Measurements from ENCODE around the gene DDX27. TPM values are rescaled to one million over a fixed set of nuclear protein-coding genes. Genes with fewer than 3 reads are reported as not detected.

The DDX27 gene
- total and polyA plus RNA-seq, 2 of the 13 experiments (the other 11 are each of a cell fraction or from before 2014, with no cell fraction given): 42.6 to 72.8 TPM

DNA sequence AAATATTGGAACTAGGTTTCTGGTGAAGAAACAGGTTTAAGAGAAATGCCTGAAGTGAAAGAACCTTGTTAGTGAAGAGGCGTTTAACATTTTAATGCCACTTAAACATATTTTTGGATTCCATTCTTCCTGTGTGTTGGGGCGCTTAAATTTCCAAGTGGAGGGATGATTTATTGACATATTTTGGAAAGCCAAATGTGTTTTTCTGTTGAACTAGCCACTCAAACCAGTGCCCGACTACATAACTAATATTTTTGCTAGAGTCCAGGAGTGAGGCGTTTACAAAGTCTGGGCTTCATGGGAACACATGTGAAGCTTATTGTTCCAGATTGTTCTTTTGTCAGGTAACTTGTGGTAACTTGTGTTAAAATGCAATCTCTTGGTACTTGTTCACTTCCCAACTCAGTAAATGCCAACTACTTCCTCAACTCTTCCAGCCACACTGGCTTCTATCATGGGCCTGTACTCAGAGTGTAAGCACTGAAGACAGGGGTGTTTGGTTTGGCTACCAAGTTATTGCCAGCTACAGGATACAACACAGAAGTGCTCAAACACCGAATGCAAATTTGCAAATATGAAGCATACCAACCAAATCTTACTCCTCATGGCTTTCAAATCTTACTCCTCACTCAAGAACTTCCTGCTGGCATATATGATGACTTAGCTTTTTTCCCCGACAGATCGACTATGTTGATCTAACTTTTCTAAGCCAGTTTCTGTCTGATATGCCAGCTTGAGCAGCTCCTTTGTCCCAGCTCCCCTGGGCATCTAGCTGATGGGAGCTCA lies 60.7 kb downstream of the DDX27 start:
- H3K4me1 ChIP-seq (ENCODE audit: insufficient read depth, low read length): peaks cover 71% of the 10 kb centered on the region
- peak overlapping the region; percentile 96 for H3K4me2 ChIP-seq (ENCODE audit: low read depth, low read length)
- ChIA-PET POLR2A (interaction anchor here (0.6 to 6.0 kb wide), 8 partner anchors 8 to 892 kb away, joined by 3 to 46 read pairs (median 3); partner anchors contain the start of gene DDX27), CTCF (ENCODE audit: low intra/inter-chr PET ratio, low total read pairs) (no interaction called here)
- peaks cover 0 to 4% of the 10 kb centered on the region in 2 experiments; a peak in 1 of 5 replicates for H3K27me3 ChIP-seq (ENCODE audit: control insufficient read depth in 1 of 2, insufficient read depth in 2 of 2, low read length in 2 of 2)
- 3% methylated on average over 7 of the region's 7 CpGs for WGBS (ENCODE audit: low lambda C conversion rate)
- no peak overlapping the region for H2AFZ ChIP-seq (ENCODE audit: low read length)
- no peak for DNase-seq (ENCODE audit: low spot score)
- peaks cover 63% of the 10 kb centered on the region for H4K20me1 ChIP-seq (ENCODE audit: insufficient read depth, low read length)
- no peak for ATAC-seq
- peaks cover 34 to 58% of the 10 kb centered on the region in 2 experiments for H3K36me3 ChIP-seq (replicated peaks in 1 of 2; ENCODE audit: control insufficient read depth in 1 of 2, insufficient read depth in 2 of 2, low read length in 2 of 2)
- peaks cover 89% of the 10 kb centered on the region for H3K79me2 ChIP-seq (ENCODE audit: insufficient read depth, low read length)
- peak overlapping the region; percentile 91 to 98 (median 93) for H3K4me3 ChIP-seq (replicated peaks in 1 of 3; ENCODE audit: insufficient read depth in 1 of 3, low read depth in 2 of 3, low read length in 3 of 3)
- H3K27ac ChIP-seq (ENCODE audit: extremely low read length, insufficient read depth, low read length): peak overlapping the region; percentile 91
- intact Hi-C loops (cut with micrococcal nuclease; ENCODE audit: unreplicated experiment): loop anchor here (5.0 kb wide), 2 partner anchors 93 to 463 kb away; partner anchors contain the start of gene STAU1
- H3K9me3 ChIP-seq (ENCODE audit: low read length): no peaks in the 10 kb centered on the region
- H3K9ac ChIP-seq (ENCODE audit: insufficient read depth, low read depth, low read length): peak overlapping the region; percentile 99
- in situ Hi-C loops (cut with HindIII; ENCODE audit: extremely low pct_ligation_motif_present, low pct_unique_long_range_greater_than_20kb): no loop called here
- BruUV-seq (replicated peaks): no TSS peak
- FAIRE-seq: no peak
- TF ChIP-seq NFIC (IDR thresholded peaks at IDR 0.05; ENCODE audit: low read length): 0 out of 2 replicates have a peak, but pooled peaks have one; percentile 20
- TF ChIP-seq KLF11 (CRISPR knock-in tag; IDR thresholded peaks at IDR 0.05): peak; percentile 17; the same call in 1 of the 2 replicates
- no peak; the same call in 1 of the 2 replicates for TF ChIP-seq ONECUT2 (CRISPR knock-in tag; IDR thresholded peaks at IDR 0.05)
- no peak for TF ChIP-seq HDAC1 (CRISPR knock-in tag; IDR thresholded peaks at IDR 0.05)
- TF ChIP-seq ESRRA (CRISPR knock-in tag; IDR thresholded peaks at IDR 0.05; ENCODE audit: low read depth): 0 out of 2 replicates have a peak, but pooled peaks have one; percentile 25
- TF ChIP-seq, protein P1, sequence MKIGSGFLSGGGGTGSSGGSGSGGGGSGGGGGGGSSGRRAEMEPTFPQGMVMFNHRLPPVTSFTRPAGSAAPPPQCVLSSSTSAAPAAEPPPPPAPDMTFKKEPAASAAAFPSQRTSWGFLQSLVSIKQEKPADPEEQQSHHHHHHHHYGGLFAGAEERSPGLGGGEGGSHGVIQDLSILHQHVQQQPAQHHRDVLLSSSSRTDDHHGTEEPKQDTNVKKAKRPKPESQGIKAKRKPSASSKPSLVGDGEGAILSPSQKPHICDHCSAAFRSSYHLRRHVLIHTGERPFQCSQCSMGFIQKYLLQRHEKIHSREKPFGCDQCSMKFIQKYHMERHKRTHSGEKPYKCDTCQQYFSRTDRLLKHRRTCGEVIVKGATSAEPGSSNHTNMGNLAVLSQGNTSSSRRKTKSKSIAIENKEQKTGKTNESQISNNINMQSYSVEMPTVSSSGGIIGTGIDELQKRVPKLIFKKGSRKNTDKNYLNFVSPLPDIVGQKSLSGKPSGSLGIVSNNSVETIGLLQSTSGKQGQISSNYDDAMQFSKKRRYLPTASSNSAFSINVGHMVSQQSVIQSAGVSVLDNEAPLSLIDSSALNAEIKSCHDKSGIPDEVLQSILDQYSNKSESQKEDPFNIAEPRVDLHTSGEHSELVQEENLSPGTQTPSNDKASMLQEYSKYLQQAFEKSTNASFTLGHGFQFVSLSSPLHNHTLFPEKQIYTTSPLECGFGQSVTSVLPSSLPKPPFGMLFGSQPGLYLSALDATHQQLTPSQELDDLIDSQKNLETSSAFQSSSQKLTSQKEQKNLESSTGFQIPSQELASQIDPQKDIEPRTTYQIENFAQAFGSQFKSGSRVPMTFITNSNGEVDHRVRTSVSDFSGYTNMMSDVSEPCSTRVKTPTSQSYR (CRISPR knock-in tag; IDR thresholded peaks at IDR 0.05; ENCODE audit: borderline replicate concordance): no peak
- no peak for TF ChIP-seq KMT2A (CRISPR knock-in tag; IDR thresholded peaks at IDR 0.05)
- TF ChIP-seq ZSCAN25 (CRISPR knock-in tag; IDR thresholded peaks at IDR 0.05): no peak
- no peak for TF ChIP-seq RFXAP (CRISPR knock-in tag; IDR thresholded peaks at IDR 0.05; ENCODE audit: borderline replicate concordance)
- no peak for TF ChIP-seq NONO (IDR thresholded peaks at IDR 0.05)
- peak; percentile 45; the same call in 1 of the 2 replicates for TF ChIP-seq NONO (CRISPR knock-in tag; conservative IDR thresholded peaks at IDR 0.05)
- no peak for TF ChIP-seq HHEX (CRISPR knock-in tag; IDR thresholded peaks at IDR 0.05)
- TF ChIP-seq RXRB (CRISPR knock-in tag; IDR thresholded peaks at IDR 0.05; ENCODE audit: borderline replicate concordance): no peak
- TF ChIP-seq SIN3B (IDR thresholded peaks at IDR 0.05; ENCODE audit: low read length): peak; percentile 10; the same call in 1 of the 2 replicates
- TF ChIP-seq RARA (CRISPR knock-in tag; IDR thresholded peaks at IDR 0.05): no peak
- TF ChIP-seq, protein P2, sequence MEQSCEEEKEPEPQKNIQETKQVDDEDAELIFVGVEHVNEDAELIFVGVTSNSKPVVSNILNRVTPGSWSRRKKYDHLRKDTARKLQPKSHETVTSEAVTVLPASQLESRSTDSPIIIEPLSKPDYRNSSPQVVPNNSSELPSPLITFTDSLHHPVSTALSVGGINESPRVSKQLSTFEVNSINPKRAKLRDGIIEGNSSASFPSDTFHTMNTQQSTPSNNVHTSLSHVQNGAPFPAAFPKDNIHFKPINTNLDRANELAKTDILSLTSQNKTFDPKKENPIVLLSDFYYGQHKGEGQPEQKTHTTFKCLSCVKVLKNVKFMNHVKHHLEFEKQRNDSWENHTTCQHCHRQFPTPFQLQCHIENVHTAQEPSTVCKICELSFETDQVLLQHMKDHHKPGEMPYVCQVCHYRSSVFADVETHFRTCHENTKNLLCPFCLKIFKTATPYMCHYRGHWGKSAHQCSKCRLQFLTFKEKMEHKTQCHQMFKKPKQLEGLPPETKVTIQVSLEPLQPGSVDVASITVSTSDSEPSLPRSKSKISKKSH (CRISPR knock-in tag; IDR thresholded peaks at IDR 0.05; ENCODE audit: borderline replicate concordance): no peak
- TF ChIP-seq DNMT3B (CRISPR knock-in tag; conservative IDR thresholded peaks at IDR 0.05): 0 out of 2 replicates have a peak, but pooled peaks have one; percentile 75
- TF ChIP-seq SOX6 (IDR thresholded peaks at IDR 0.05): no peak
- peak; percentile 30; the same call in 1 of the 2 replicates for TF ChIP-seq SOX6 (CRISPR knock-in tag; IDR thresholded peaks at IDR 0.05)
- no peak for TF ChIP-seq SALL2 (CRISPR knock-in tag; IDR thresholded peaks at IDR 0.05)
- TF ChIP-seq ZNF333 (CRISPR knock-in tag; IDR thresholded peaks at IDR 0.05; ENCODE audit: borderline replicate concordance): no peak
- no peak for TF ChIP-seq ZNF577 (CRISPR knock-in tag; IDR thresholded peaks at IDR 0.05; ENCODE audit: borderline replicate concordance, low read depth)
